Measurements from ENCODE around the gene PTPRC. TPM values are rescaled to one million over a fixed set of nuclear protein-coding genes. Genes with fewer than 3 reads are reported as not detected.

PTPRC gene
- total and polyA plus RNA-seq, 8 donors, result 0.59 to 20.5 (median 2.7) TPM

DNA sequence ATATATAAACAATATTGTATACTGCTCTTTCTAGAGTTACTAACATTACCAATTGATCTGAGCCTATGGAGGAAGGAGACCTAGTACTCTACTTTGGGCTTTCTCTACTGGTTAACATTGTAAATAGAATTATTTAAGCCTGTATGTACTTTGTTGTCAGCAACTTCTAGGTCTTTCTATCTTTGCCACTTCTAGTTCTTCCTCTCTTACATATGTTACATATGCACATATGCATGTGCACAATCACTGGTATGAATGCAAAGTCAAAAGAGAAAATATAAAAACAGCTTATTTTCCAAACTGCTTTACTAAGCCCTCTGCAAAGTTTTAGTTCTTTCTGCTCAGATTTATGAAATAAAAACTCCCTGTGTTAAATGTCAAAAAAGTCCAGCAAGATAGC, 84.3 kb downstream of the PTPRC start:
- intact Hi-C loops (cut with DNase I), result no loop called here
- TF ChIP-seq, protein P1, sequence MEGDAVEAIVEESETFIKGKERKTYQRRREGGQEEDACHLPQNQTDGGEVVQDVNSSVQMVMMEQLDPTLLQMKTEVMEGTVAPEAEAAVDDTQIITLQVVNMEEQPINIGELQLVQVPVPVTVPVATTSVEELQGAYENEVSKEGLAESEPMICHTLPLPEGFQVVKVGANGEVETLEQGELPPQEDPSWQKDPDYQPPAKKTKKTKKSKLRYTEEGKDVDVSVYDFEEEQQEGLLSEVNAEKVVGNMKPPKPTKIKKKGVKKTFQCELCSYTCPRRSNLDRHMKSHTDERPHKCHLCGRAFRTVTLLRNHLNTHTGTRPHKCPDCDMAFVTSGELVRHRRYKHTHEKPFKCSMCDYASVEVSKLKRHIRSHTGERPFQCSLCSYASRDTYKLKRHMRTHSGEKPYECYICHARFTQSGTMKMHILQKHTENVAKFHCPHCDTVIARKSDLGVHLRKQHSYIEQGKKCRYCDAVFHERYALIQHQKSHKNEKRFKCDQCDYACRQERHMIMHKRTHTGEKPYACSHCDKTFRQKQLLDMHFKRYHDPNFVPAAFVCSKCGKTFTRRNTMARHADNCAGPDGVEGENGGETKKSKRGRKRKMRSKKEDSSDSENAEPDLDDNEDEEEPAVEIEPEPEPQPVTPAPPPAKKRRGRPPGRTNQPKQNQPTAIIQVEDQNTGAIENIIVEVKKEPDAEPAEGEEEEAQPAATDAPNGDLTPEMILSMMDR (IDR thresholded peaks at IDR 0.05), result no peak
- Histone ChIP-seq H3K4me3 (no peak overlapping the region), H3K4me1 (no peaks in the 10 kb centered on the region), H3K36me3 (no peaks in the 10 kb centered on the region), H3K27me3 (no peaks in the 10 kb centered on the region), H3K27ac (no peak overlapping the region), H3K9me3 (no peaks in the 10 kb centered on the region)
- ATAC-seq (no peak), DNase-seq (no peak), FAIRE-seq (no peak)

DNA sequence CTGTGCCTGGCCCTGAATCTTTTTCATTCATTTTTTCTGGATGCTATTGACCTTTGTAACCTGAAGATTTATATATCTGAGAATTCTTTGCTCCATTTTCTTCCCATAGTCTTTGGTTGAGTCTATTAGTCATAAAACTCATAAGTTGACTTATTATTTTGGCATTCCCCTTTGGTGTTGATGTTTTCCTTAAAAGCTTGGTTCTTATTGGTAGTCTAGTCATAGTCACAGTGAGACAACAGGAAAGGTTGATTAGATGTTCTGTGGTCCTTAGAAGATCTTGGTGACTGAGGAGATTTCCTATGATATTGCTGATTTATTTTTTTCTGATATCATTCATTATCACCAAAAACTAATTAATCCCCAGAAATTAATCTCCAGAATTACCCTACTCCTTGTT, 86.2 kb downstream of the PTPRC start:
- DNase-seq, result no peak
- Histone ChIP-seq H3K36me3 (no peaks in the 10 kb centered on the region), H3K4me3 (no peak overlapping the region), H3K4me1 (peaks cover 0 to 9% (median 0%) of the 10 kb centered on the region in 3 donors), H3K9me3 (no peaks in the 10 kb centered on the region), H3K27me3 (no peaks in the 10 kb centered on the region), H3K27ac (no peak overlapping the region)
- intact Hi-C loops (cut with DNase I), result no loop called here
- no peak for ATAC-seq
- TF ChIP-seq, protein P1 (IDR thresholded peaks at IDR 0.05), result no peak
- FAIRE-seq, result no peak

DNA sequence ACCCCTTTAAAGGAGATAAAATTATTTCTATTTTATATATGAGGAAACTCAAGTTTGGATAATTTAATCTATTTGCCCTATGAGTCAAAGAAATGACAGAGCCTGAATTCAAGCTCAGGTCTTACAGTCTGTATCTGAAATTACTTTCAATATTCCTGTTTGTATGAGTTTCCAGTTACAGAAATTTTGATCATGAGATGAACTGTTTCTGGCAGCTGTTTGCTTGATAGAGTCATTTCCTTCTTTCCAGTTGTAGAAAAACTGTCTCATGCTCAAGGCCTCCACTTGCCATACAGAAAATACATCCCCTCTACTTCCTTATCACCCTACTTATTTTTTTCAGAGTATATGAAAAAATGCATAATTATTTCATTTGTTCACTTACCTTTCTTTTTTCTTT, 87.6 kb downstream of the PTPRC start:
- no peak overlapping the region for H3K27ac ChIP-seq
- no peaks in the 10 kb centered on the region for H3K36me3 ChIP-seq
- no peak overlapping the region for H3K4me3 ChIP-seq
- TF ChIP-seq, protein P1 (IDR thresholded peaks at IDR 0.05), result no peak
- no peaks in the 10 kb centered on the region for H3K9me3 ChIP-seq
- FAIRE-seq (no peak), DNase-seq (no peak), ATAC-seq (peak in 1 of 4 donors; percentile 28)
- peaks cover 0 to 9% (median 2%) of the 10 kb centered on the region in 3 donors for H3K4me1 ChIP-seq
- intact Hi-C loops (cut with DNase I), result no loop called here
- H3K27me3 ChIP-seq, result no peaks in the 10 kb centered on the region

DNA sequence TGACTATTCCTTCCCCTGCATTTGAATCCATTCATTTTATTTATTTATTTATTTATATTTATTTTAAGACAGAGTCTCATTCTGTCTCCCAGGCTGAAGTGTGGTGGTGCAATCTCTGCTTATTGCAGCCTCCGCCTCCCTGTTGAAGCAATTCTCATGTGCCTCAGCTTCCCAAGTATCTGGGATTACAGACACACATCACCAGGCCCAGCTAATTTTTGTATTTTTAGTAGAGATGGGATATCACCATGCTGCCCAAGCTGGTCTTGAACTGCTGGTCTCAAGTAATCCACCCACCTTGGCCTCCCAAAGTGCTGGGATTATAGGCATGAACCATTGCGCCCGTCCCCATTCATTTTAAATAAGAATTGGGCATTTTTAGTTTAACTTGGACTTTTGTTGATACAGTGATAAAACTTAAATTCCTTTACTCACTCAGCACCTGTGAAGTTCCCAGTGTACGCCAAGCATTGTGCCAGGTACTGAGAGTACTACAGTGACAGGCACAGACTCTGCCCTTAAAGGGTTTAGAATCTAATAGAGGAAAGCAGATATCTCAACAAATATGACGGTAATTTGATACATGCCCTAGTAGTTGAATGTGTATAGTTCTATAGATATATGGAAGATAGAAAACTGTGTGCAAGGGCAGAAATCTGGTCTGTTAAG, 90.5 kb downstream of the PTPRC start:
- intact Hi-C loops (cut with DNase I), result no loop called here
- peaks cover 0 to 9% (median 2%) of the 10 kb centered on the region in 3 donors for H3K4me1 ChIP-seq
- H3K9me3 ChIP-seq, result no peaks in the 10 kb centered on the region
- H3K27me3 ChIP-seq, result no peaks in the 10 kb centered on the region
- TF ChIP-seq, protein P1 (IDR thresholded peaks at IDR 0.05), result no peak
- 50 to 51% methylated on average over 5 of the region's 5 CpGs for WGBS, 2 donors
- ATAC-seq (peak; percentile 92 to 99 (median 98)), DNase-seq (peak in 4 of 6 donors; percentile 39 to 61 (median 57)), FAIRE-seq (no peak)
- H3K36me3 ChIP-seq, result no peaks in the 10 kb centered on the region
- no peak overlapping the region for H3K4me3 ChIP-seq
- peak overlapping the region in 2 of 4 donors; percentile 10 to 15 for H3K27ac ChIP-seq

DNA sequence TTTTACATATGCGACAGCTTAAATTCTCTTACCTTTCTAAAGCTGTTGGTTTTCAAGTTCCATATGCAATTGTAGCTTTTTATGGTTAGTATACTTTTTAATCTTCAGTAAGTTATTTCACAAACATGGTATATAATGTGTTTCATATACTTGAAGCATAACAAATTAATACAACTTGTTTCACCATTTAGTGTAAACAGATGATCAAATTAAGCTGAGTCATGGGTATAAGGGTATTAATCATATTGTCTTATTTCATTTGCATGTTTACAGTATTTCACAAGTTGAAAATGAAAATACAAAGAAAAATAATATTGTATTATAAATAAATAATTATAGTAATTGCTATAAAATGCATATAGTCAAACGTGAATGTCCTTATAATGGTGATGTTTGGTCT, 92.1 kb downstream of the PTPRC start:
- ATAC-seq (no peak), DNase-seq (no peak), FAIRE-seq (no peak)
- H3K4me3 ChIP-seq, result no peak overlapping the region
- WGBS, 2 donors, result 94 to 99% methylated on average over 2 of the region's 2 CpGs
- H3K27me3 ChIP-seq, result no peaks in the 10 kb centered on the region
- H3K36me3 ChIP-seq, result no peaks in the 10 kb centered on the region
- intact Hi-C loops (cut with DNase I), result no loop called here
- peaks cover 0 to 12% (median 2%) of the 10 kb centered on the region in 3 donors for H3K4me1 ChIP-seq
- no peak overlapping the region for H3K27ac ChIP-seq
- TF ChIP-seq, protein P1 (IDR thresholded peaks at IDR 0.05), result no peak
- no peaks in the 10 kb centered on the region for H3K9me3 ChIP-seq
